ENCODE measurements around the gene SP2. TPM values are rescaled to one million over a fixed set of nuclear protein-coding genes. Genes with fewer than 3 reads are reported as not detected.

The SP2 gene
- total and polyA plus RNA-seq, 4 donors: 7.5 to 18.0 (median 13.2) TPM

GRCh38 chr17:47866941-47867340 is 29.1 kb upstream of the SP2 start:
- no peak overlapping the region for H3K27ac ChIP-seq (ENCODE audit: low read depth in 1 of 2, low read length in 2 of 2)
- H3K4me3 ChIP-seq (ENCODE audit: low read length in 2 of 2): no peak overlapping the region
- 64 to 65% methylated on average over 20 of the region's 20 CpGs for WGBS, 2 donors
- H3K27me3 ChIP-seq (ENCODE audit: control insufficient read depth in 1 of 2, insufficient read depth in 2 of 2, low read length in 1 of 2): no peaks in the 10 kb centered on the region
- DNase-seq (no peak), ATAC-seq (ENCODE audit: low FRiP score) (no peak)
- no peaks in the 10 kb centered on the region for H3K9me3 ChIP-seq (ENCODE audit: control insufficient read depth, low read length)
- no peaks in the 10 kb centered on the region for H3K4me1 ChIP-seq (ENCODE audit: control insufficient read depth in 1 of 2, insufficient read depth in 2 of 2, low read length in 2 of 2)
- no peaks in the 10 kb centered on the region for H3K36me3 ChIP-seq (ENCODE audit: control insufficient read depth in 1 of 2, insufficient read depth in 2 of 2, low read length in 1 of 2)
- intact Hi-C loops (cut with DNase I): no loop called here

GRCh38 chr17:47867813-47868533 is 28.1 kb upstream of the SP2 start:
- DNase-seq (no peak), ATAC-seq (ENCODE audit: low FRiP score) (no peak)
- Histone ChIP-seq H3K4me3 (ENCODE audit: low read length in 2 of 2) (no peak overlapping the region), H3K36me3 (ENCODE audit: control insufficient read depth in 1 of 2, insufficient read depth in 2 of 2, low read length in 1 of 2) (no peaks in the 10 kb centered on the region), H3K4me1 (ENCODE audit: control insufficient read depth in 1 of 2, insufficient read depth in 2 of 2, low read length in 2 of 2) (no peaks in the 10 kb centered on the region), H3K27me3 (ENCODE audit: control insufficient read depth in 1 of 2, insufficient read depth in 2 of 2, low read length in 1 of 2) (no peaks in the 10 kb centered on the region), H3K27ac (ENCODE audit: low read depth in 1 of 2, low read length in 2 of 2) (no peak overlapping the region), H3K9me3 (ENCODE audit: control insufficient read depth, low read length) (no peaks in the 10 kb centered on the region)
- intact Hi-C loops (cut with DNase I): no loop called here
- WGBS, 2 donors: 84 to 86% methylated on average over 11 of the region's 11 CpGs

- no peaks in the 10 kb centered on the region for H3K4me1 ChIP-seq (ENCODE audit: control insufficient read depth in 1 of 2, insufficient read depth in 2 of 2, low read length in 2 of 2)
- H3K4me3 ChIP-seq (ENCODE audit: low read length in 2 of 2): no peak overlapping the region
- H3K27ac ChIP-seq (ENCODE audit: low read depth in 1 of 2, low read length in 2 of 2): no peak overlapping the region
- H3K36me3 ChIP-seq (ENCODE audit: control insufficient read depth in 1 of 2, insufficient read depth in 2 of 2, low read length in 1 of 2): no peaks in the 10 kb centered on the region
- no peaks in the 10 kb centered on the region for H3K9me3 ChIP-seq (ENCODE audit: control insufficient read depth, low read length)
- DNase-seq: no peak
- 26 to 34% methylated on average over 2 of the region's 2 CpGs for WGBS, 2 donors
- no peaks in the 10 kb centered on the region for H3K27me3 ChIP-seq (ENCODE audit: control insufficient read depth in 1 of 2, insufficient read depth in 2 of 2, low read length in 1 of 2)
- intact Hi-C loops (cut with DNase I): no loop called here
- ATAC-seq (ENCODE audit: low FRiP score): peak; percentile 5
Observed at GRCh38 chr17:47869114-47869513, 26.9 kb upstream of the SP2 start.

GRCh38 chr17:47870056-47870455 is 26.0 kb upstream of the SP2 start:
- H3K27me3 ChIP-seq (ENCODE audit: control insufficient read depth in 1 of 2, insufficient read depth in 2 of 2, low read length in 1 of 2): no peaks in the 10 kb centered on the region

GRCh38 chr17:47871048-47871447 is 25.0 kb upstream of the SP2 start:
- intact Hi-C loops (cut with DNase I): no loop called here
- no peaks in the 10 kb centered on the region for H3K27me3 ChIP-seq (ENCODE audit: control insufficient read depth in 1 of 2, insufficient read depth in 2 of 2, low read length in 1 of 2)
- no peaks in the 10 kb centered on the region for H3K36me3 ChIP-seq (ENCODE audit: control insufficient read depth in 1 of 2, insufficient read depth in 2 of 2, low read length in 1 of 2)
- DNase-seq (no peak), ATAC-seq (ENCODE audit: low FRiP score) (no peak)
- no peaks in the 10 kb centered on the region for H3K4me1 ChIP-seq (ENCODE audit: control insufficient read depth in 1 of 2, insufficient read depth in 2 of 2, low read length in 2 of 2)
- H3K9me3 ChIP-seq (ENCODE audit: control insufficient read depth, low read length): no peaks in the 10 kb centered on the region
- H3K27ac ChIP-seq (ENCODE audit: low read depth in 1 of 2, low read length in 2 of 2): no peak overlapping the region
- no peak overlapping the region for H3K4me3 ChIP-seq (ENCODE audit: low read length in 2 of 2)

More at GRCh38 chr17:47870056-47870455, 26.0 kb upstream of the SP2 start:
- no peaks in the 10 kb centered on the region for H3K36me3 ChIP-seq (ENCODE audit: control insufficient read depth in 1 of 2, insufficient read depth in 2 of 2, low read length in 1 of 2)
- H3K9me3 ChIP-seq (ENCODE audit: control insufficient read depth, low read length): no peaks in the 10 kb centered on the region
- WGBS, 2 donors: 10 to 14% methylated on average over 1 of the region's 1 CpG
- H3K4me3 ChIP-seq (ENCODE audit: low read length in 2 of 2): no peak overlapping the region
- no peak for DNase-seq
- intact Hi-C loops (cut with DNase I): no loop called here
- ATAC-seq (ENCODE audit: low FRiP score): no peak
- no peaks in the 10 kb centered on the region for H3K4me1 ChIP-seq (ENCODE audit: control insufficient read depth in 1 of 2, insufficient read depth in 2 of 2, low read length in 2 of 2)
- no peak overlapping the region for H3K27ac ChIP-seq (ENCODE audit: low read depth in 1 of 2, low read length in 2 of 2)

GRCh38 chr17:47872019-47872650 is 23.9 kb upstream of the SP2 start:
- Histone ChIP-seq H3K27ac (ENCODE audit: low read depth in 1 of 2, low read length in 2 of 2) (no peak overlapping the region), H3K4me3 (ENCODE audit: low read length in 2 of 2) (no peak overlapping the region), H3K27me3 (ENCODE audit: control insufficient read depth in 1 of 2, insufficient read depth in 2 of 2, low read length in 1 of 2) (no peaks in the 10 kb centered on the region), H3K36me3 (ENCODE audit: control insufficient read depth in 1 of 2, insufficient read depth in 2 of 2, low read length in 1 of 2) (no peaks in the 10 kb centered on the region), H3K4me1 (ENCODE audit: control insufficient read depth in 1 of 2, insufficient read depth in 2 of 2, low read length in 2 of 2) (no peaks in the 10 kb centered on the region), H3K9me3 (ENCODE audit: control insufficient read depth, low read length) (no peaks in the 10 kb centered on the region)
- DNase-seq: no peak
- intact Hi-C loops (cut with DNase I): no loop called here
- WGBS, 2 donors: 9 to 12% methylated on average over 29 of the region's 29 CpGs
- ATAC-seq (ENCODE audit: low FRiP score): no peak

- Histone ChIP-seq H3K9me3 (ENCODE audit: control insufficient read depth, low read length) (no peaks in the 10 kb centered on the region), H3K4me3 (ENCODE audit: low read length in 2 of 2) (no peak overlapping the region), H3K27me3 (ENCODE audit: control insufficient read depth in 1 of 2, insufficient read depth in 2 of 2, low read length in 1 of 2) (no peaks in the 10 kb centered on the region), H3K27ac (ENCODE audit: low read depth in 1 of 2, low read length in 2 of 2) (no peak overlapping the region), H3K36me3 (ENCODE audit: control insufficient read depth in 1 of 2, insufficient read depth in 2 of 2, low read length in 1 of 2) (no peaks in the 10 kb centered on the region), H3K4me1 (ENCODE audit: control insufficient read depth in 1 of 2, insufficient read depth in 2 of 2, low read length in 2 of 2) (no peaks in the 10 kb centered on the region)
- DNase-seq: no peak
- 12 to 17% methylated on average over 15 of the region's 15 CpGs for WGBS, 2 donors
- intact Hi-C loops (cut with DNase I): no loop called here
- ATAC-seq (ENCODE audit: low FRiP score): no peak
Observed at GRCh38 chr17:47872651-47873161, 23.3 kb upstream of the SP2 start.

- WGBS, 2 donors: 60 to 69% methylated on average over 4 of the region's 4 CpGs
- peak in 1 of 2 donors; percentile 17 for DNase-seq
- no peak for ATAC-seq (ENCODE audit: low FRiP score)
- Histone ChIP-seq H3K4me1 (ENCODE audit: control insufficient read depth in 1 of 2, insufficient read depth in 2 of 2, low read length in 2 of 2) (no peaks in the 10 kb centered on the region), H3K27me3 (ENCODE audit: control insufficient read depth in 1 of 2, insufficient read depth in 2 of 2, low read length in 1 of 2) (no peaks in the 10 kb centered on the region), H3K36me3 (ENCODE audit: control insufficient read depth in 1 of 2, insufficient read depth in 2 of 2, low read length in 1 of 2) (no peaks in the 10 kb centered on the region), H3K27ac (ENCODE audit: low read depth in 1 of 2, low read length in 2 of 2) (no peak overlapping the region), H3K9me3 (ENCODE audit: control insufficient read depth, low read length) (no peaks in the 10 kb centered on the region), H3K4me3 (ENCODE audit: low read length in 2 of 2) (no peak overlapping the region)
- intact Hi-C loops (cut with DNase I): no loop called here
Observed at GRCh38 chr17:47873200-47874090, 22.6 kb upstream of the SP2 start.

Measured in aorta (tissue), 5 donors.